Measurements from ENCODE around the gene CEP112. TPM values are rescaled to one million over a fixed set of nuclear protein-coding genes. Genes with fewer than 3 reads are reported as not detected.

CEP112 gene
- total RNA-seq, 1 experiment from 2014 or later, result 5.4 TPM

DNA sequence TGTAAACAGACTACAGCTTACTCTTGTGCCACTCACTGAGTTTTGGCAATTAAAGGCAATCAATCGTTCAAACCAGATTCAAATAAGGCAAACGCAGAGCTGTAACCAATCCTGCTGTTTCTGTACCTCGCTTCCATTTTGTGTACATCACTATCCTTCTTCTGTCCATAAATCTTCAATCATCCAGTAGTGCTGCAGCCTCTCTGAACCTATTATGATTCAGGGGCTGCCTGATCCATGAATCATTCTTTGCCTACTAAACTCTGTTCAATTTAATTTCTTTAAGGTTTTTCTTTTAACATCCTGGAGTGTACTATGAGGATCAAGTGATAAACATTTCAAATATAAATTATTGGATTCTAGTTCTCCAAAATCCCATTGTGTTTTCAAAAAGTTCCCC is 93.9 kb downstream of the CEP112 start:
- peaks cover 8% of the 10 kb centered on the region for H3K27me3 Mint-ChIP-seq (ENCODE audit: unreplicated experiment)
- H3K4me1 Mint-ChIP-seq (ENCODE audit: low read depth, unreplicated experiment), result no peaks in the 10 kb centered on the region
- no peak overlapping the region for H3K4me3 Mint-ChIP-seq (ENCODE audit: low read depth, unreplicated experiment)
- DNase-seq, result no peak
- no peaks in the 10 kb centered on the region for H3K9me3 Mint-ChIP-seq (ENCODE audit: low read depth, unreplicated experiment)
- intact Hi-C loops (cut with micrococcal nuclease; ENCODE audit: unreplicated experiment), result no loop called here
- no peaks in the 10 kb centered on the region for H3K36me3 Mint-ChIP-seq (ENCODE audit: insufficient read depth, unreplicated experiment)
- CTCF ChIA-PET, result no interaction called here
- BruUV-seq (replicated peaks), result no TSS peak
- TF ChIP-seq, protein P1, sequence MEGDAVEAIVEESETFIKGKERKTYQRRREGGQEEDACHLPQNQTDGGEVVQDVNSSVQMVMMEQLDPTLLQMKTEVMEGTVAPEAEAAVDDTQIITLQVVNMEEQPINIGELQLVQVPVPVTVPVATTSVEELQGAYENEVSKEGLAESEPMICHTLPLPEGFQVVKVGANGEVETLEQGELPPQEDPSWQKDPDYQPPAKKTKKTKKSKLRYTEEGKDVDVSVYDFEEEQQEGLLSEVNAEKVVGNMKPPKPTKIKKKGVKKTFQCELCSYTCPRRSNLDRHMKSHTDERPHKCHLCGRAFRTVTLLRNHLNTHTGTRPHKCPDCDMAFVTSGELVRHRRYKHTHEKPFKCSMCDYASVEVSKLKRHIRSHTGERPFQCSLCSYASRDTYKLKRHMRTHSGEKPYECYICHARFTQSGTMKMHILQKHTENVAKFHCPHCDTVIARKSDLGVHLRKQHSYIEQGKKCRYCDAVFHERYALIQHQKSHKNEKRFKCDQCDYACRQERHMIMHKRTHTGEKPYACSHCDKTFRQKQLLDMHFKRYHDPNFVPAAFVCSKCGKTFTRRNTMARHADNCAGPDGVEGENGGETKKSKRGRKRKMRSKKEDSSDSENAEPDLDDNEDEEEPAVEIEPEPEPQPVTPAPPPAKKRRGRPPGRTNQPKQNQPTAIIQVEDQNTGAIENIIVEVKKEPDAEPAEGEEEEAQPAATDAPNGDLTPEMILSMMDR (IDR thresholded peaks at IDR 0.05; ENCODE audit: unreplicated experiment), result no peak
- no peak overlapping the region for H3K27ac Mint-ChIP-seq (ENCODE audit: unreplicated experiment)

DNA sequence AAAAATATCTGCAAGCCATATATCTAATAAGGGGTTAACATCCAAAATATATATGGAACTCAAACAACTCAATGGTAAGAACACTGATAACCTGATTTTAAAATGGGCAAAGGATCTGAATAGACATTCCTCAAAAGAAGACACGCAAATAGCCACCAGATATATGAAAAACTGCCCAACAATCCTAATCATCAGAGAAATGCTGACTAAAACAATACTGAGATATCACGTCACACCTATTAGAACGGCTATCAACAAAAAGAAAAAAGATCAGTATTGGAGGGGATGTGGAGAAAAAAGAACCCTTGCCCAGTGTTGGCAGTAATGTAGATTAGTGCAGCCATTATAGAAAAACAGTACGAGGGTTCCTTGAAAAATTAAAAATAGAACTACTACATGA is 97.2 kb downstream of the CEP112 start:
- DNase-seq, result no peak
- CTCF ChIA-PET, result no interaction called here
- intact Hi-C loops (cut with micrococcal nuclease; ENCODE audit: unreplicated experiment), result no loop called here
- Mint-ChIP-seq H3K4me1 (ENCODE audit: low read depth, unreplicated experiment) (peaks cover 9% of the 10 kb centered on the region), H3K27ac (ENCODE audit: unreplicated experiment) (no peak overlapping the region), H3K27me3 (ENCODE audit: unreplicated experiment) (peaks cover 8% of the 10 kb centered on the region), H3K9me3 (ENCODE audit: low read depth, unreplicated experiment) (peaks cover 3% of the 10 kb centered on the region), H3K36me3 (ENCODE audit: insufficient read depth, unreplicated experiment) (no peaks in the 10 kb centered on the region), H3K4me3 (ENCODE audit: low read depth, unreplicated experiment) (no peak overlapping the region)
- TF ChIP-seq, protein P1 (IDR thresholded peaks at IDR 0.05; ENCODE audit: unreplicated experiment), result no peak
- BruUV-seq (replicated peaks), result no TSS peak

DNA sequence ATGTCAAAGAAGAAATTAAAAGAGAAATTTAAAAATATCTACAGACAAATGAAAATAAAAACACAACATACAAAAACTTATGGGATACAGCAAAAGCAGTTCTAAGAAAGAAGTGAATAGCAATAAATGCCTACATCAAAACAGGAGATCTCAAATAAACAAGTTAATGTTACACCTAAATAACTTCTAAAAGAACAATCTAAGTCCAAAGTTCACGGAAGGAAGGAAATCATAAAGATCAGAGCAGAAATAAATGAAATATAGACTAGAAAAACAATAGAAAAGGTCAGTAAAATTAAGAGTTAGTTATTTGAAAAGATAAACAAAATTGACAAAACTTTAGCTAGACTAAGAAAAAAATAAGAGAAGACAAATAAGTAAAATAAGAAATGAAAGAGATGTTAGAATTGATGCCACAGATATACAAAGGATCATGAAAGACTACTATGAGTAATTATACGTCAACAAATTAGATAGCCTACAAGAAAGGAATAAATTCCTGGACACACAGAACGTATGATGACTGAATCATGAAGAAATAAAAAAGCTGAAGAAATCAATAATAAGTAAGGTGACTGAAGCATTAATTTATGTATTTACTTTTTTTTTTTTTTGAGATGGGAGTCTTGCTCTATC is 100.4 kb downstream of the CEP112 start:
- intact Hi-C loops (cut with micrococcal nuclease; ENCODE audit: unreplicated experiment), result no loop called here
- Mint-ChIP-seq H3K27ac (ENCODE audit: unreplicated experiment) (no peak overlapping the region), H3K36me3 (ENCODE audit: insufficient read depth, unreplicated experiment) (no peaks in the 10 kb centered on the region), H3K9me3 (ENCODE audit: low read depth, unreplicated experiment) (peaks cover 6% of the 10 kb centered on the region), H3K4me1 (ENCODE audit: low read depth, unreplicated experiment) (peaks cover 9% of the 10 kb centered on the region), H3K4me3 (ENCODE audit: low read depth, unreplicated experiment) (no peak overlapping the region), H3K27me3 (ENCODE audit: unreplicated experiment) (peaks cover 4% of the 10 kb centered on the region)
- BruUV-seq (replicated peaks), result no TSS peak
- TF ChIP-seq, protein P1 (IDR thresholded peaks at IDR 0.05; ENCODE audit: unreplicated experiment), result no peak
- no peak for DNase-seq
- CTCF ChIA-PET, result no interaction called here

DNA sequence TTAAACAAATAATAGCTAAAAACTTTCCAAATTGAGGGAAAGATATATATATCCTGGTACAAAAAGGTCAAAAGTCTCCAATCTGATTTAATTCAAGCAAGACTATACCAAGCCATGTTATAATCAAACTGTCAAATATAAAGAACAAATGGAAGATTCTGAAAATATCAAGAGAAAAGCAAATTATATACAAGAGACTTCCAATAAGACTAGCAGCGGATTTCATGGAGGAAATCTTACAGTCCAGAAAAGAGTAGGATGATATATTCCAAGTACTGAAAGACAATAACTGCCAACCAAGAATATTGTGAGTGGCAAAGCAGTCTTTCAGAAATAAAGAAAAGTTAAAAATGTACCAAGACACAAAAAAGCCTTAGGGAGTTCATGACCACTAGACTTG is 102.2 kb downstream of the CEP112 start:
- no peaks in the 10 kb centered on the region for H3K27me3 Mint-ChIP-seq (ENCODE audit: unreplicated experiment)
- CTCF ChIA-PET, result no interaction called here
- peaks cover 6% of the 10 kb centered on the region for H3K9me3 Mint-ChIP-seq (ENCODE audit: low read depth, unreplicated experiment)
- TF ChIP-seq, protein P1 (IDR thresholded peaks at IDR 0.05; ENCODE audit: unreplicated experiment), result no peak
- no peak for DNase-seq
- H3K27ac Mint-ChIP-seq (ENCODE audit: unreplicated experiment), result no peak overlapping the region
- no TSS peak for BruUV-seq (replicated peaks)
- H3K4me1 Mint-ChIP-seq (ENCODE audit: low read depth, unreplicated experiment), result peaks cover 9% of the 10 kb centered on the region
- no peak overlapping the region for H3K4me3 Mint-ChIP-seq (ENCODE audit: low read depth, unreplicated experiment)
- intact Hi-C loops (cut with micrococcal nuclease; ENCODE audit: unreplicated experiment), result no loop called here
- no peaks in the 10 kb centered on the region for H3K36me3 Mint-ChIP-seq (ENCODE audit: insufficient read depth, unreplicated experiment)

Data from Calu3 (cell line).